Brain microvascular endothelial cell (primary cell): ENCODE results near the gene TM9SF4.

Experiments used
- DNase-seq: peaks from one replicate; pipeline ENCODE4 v3.0.0-alpha.2; 2020
- H3K27ac ChIP-seq: fragments of 250-450 bp; sonication (Bioruptor Pico); 2 replicates; pipeline ENCODE4 v1.5.1; 2020; ENCODE audit warnings: mild to moderate bottlenecking, moderate library complexity
- H3K27me3 ChIP-seq: fragments of 250-450 bp; sonication (Bioruptor Pico); replicated peaks from 2 replicates; pipeline ENCODE4 v1.5.1; 2020; ENCODE audit warnings: mild to moderate bottlenecking
- H3K36me3 ChIP-seq: fragments of 250-450 bp; sonication (Bioruptor Pico); replicated peaks from 2 replicates; pipeline ENCODE4 v1.5.1; 2020; ENCODE audit warnings: mild to moderate bottlenecking
- H3K4me3 ChIP-seq: 2 replicates; pipeline ENCODE4 v1.5.1; 2011; ENCODE audit warnings: low read depth, mild to moderate bottlenecking, control low read depth, low read length, moderate library complexity
- in situ Hi-C: cut with HindIII; loops from 2 replicates; pipeline ENCODE4 v1.10.0; 2017; ENCODE audit warnings: low sequenced_read_pairs, low pct_ligation_motif_present
- TF ChIP-seq, protein P1 (sequence below): IDR thresholded peaks from 2 replicates; pipeline ENCODE4 v1.5.1; 2011; ENCODE audit warnings: low read depth, mild to moderate bottlenecking, moderate library complexity, low read length, control low read depth, inconsistent platforms; ENCODE audit errors: missing control alignments

TM9SF4 gene

DNA sequence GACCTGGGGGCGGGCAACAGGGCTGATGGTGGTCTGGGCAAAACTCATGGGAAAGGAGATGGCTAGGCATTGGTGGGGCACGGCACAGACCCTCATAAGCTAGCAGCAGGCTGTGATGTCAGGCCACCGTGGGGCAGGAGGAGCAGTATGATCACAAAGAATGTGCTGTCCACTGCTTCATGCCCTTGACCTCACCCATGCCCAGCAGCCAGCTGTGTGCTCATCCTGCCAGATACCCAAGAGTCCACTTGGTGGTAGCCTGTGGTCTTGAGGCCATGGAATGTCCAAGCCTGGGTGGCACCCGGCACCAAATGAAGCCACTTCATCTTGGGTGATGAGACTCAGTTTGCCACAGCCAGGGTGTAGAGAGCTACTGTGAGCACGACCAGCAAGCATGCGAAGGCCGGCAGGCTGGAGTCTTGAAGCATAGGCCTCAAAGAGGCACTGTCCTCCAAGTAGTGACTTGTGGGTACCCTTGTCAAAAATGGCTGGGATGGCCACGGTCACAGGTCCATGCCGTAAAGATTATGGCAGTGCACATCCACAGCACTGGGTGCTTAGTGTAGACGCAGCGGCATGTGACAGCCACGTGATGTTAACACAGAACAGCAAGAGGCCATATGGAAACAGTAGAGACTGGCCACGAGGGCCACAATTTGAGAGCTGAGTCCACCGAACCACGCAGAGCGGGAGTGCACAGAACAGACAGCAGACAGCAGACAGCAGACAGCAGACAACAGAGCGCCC is 79.0 kb downstream of the TM9SF4 start:
- H3K4me3 ChIP-seq = no peak overlapping the region

DNA sequence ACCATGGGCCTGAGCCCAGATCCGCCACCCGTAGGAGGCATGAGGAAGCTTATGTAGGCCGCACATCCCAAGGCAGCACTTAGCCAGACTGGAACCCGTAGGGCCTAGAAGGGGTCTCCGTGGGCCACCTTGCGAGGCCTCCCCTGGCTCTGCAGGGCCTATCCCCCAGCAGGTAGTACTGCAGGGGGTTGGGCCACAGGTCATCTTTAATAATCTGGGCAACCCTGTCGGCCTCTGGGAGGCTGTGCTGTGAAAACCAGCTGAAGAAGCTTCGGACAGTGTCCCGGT is 79.6 kb downstream of the TM9SF4 start:
- TF ChIP-seq, protein P1, sequence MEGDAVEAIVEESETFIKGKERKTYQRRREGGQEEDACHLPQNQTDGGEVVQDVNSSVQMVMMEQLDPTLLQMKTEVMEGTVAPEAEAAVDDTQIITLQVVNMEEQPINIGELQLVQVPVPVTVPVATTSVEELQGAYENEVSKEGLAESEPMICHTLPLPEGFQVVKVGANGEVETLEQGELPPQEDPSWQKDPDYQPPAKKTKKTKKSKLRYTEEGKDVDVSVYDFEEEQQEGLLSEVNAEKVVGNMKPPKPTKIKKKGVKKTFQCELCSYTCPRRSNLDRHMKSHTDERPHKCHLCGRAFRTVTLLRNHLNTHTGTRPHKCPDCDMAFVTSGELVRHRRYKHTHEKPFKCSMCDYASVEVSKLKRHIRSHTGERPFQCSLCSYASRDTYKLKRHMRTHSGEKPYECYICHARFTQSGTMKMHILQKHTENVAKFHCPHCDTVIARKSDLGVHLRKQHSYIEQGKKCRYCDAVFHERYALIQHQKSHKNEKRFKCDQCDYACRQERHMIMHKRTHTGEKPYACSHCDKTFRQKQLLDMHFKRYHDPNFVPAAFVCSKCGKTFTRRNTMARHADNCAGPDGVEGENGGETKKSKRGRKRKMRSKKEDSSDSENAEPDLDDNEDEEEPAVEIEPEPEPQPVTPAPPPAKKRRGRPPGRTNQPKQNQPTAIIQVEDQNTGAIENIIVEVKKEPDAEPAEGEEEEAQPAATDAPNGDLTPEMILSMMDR = no peak
- no peak overlapping the region for H3K4me3 ChIP-seq
- H3K36me3 ChIP-seq = no peaks in the 10 kb centered on the region
- no peaks in the 10 kb centered on the region for H3K27me3 ChIP-seq
- in situ Hi-C loops = no loop called here
- no peak for DNase-seq
- no peak overlapping the region for H3K27ac ChIP-seq

More for the DNA sequence above, 79.0 kb downstream of the TM9SF4 start:
- no peak for DNase-seq
- no peaks in the 10 kb centered on the region for H3K36me3 ChIP-seq
- in situ Hi-C loops = no loop called here
- no peak overlapping the region for H3K27ac ChIP-seq
- TF ChIP-seq, protein P1 = no peak
- H3K27me3 ChIP-seq = no peaks in the 10 kb centered on the region

DNA sequence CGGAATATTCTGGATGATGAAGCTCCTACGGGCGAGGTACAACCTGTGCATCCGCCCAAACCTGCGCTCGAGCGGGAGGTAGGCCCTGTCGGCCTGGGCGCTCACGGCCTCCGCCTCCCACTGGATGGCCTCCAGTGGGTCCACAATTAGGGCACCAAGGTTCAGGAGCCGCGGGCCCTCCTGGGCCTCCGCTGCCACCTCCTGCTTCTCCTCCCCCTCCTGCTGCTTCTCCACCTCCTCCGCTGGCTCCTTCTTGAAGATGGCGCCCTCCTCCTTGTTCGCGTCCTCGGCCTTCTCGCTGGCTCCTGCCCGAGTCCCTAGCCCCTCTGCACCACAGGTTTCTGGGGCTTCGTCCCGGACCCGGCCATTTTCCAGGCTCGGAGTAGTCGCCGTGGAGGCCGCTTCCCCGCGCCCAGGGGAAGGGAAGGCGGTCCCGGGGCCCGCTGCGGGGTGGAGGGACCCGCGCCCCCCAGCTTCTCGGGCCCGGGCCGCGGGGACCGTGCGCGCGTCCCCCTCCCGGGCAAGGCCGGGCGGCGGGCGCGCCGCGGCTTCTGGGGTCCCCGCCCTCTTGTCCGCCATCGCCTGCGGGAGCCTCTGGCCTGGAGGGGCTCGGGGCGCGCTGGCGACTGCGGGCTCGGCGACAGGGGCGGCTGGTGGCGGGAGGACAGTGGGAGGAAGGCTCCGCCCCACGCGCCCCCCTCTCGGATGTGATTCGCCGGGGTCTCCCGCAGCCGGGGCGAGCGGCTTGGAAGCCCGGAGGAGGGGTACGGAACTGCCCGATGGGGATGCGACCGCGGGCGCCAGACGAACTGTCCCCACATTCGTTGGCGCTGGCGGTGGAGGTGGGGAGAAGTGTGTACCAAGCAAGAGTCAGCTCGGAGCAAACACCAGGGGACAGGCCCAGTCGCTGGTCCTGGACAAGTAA is 80.4 kb downstream of the TM9SF4 start:
- in situ Hi-C loops = no loop called here
- TF ChIP-seq, protein P1 = no peak
- no peak overlapping the region for H3K27ac ChIP-seq
- DNase-seq = no peak
- no peaks in the 10 kb centered on the region for H3K27me3 ChIP-seq
- H3K36me3 ChIP-seq = peaks cover under 1% of the 10 kb centered on the region
- H3K4me3 ChIP-seq = peak overlapping the region; percentile 65

DNA sequence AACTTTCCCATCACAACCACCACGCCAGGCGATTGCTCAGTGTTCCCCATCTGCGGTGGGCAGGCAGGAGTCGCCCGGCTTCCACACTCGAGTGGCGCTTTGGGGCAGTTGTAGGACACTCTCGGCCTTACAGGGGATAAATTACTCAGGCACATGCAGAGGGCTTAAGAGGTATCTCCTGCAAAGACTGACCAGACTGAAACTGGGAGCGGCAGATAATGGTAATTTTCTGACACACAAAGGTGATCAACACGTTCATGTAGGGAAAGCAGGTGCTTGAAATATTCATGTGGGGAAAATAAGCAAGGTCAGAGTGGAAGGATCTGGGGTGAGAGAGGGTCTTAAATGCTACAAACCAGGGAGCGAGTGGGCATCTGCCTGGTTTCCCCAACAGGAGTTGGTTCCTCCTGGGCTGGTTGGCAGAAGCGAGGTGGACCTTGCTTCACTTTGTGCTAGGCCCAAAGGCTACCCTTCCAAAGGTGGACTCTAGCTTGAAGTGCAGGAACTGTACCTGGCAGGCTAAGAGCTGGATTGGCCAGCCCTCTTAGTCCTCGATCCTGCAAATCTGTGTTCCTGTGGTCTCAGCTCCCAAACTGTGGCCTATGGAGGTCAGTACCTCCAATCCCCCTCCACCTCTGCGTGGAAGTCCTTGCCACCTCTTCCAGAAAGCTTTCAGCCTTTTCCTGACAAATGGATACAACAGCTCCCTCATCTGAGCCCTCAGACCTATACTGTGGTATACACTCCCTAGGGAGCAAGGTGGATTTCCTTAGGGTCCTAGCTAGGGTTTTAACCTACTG is 81.3 kb downstream of the TM9SF4 start:
- TF ChIP-seq, protein P1 = no peak
- Histone ChIP-seq H3K36me3 (peaks cover 8% of the 10 kb centered on the region), H3K4me3 (peak overlapping the region; percentile 65), H3K27me3 (no peaks in the 10 kb centered on the region), H3K27ac (no peak overlapping the region)
- DNase-seq = no peak
- in situ Hi-C loops = no loop called here

DNA sequence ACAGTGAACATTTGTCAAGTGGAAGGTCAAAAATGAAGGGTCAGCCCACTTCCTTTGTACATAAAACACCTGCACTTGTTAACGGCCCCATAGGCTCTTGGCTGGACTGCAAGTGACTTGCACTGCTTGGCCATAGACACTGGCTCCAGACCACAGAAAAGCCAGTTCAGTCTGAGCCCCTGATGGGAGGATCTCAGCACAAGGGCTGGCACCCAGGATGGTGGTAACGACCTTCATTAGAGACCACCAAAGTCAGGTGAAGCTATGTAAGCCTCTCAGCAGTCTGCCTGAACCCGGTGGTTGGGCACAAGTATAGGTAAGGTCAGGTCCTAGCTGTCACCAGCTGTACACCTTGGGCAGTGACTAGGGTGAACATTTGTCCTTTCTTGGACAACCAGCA is 81.9 kb downstream of the TM9SF4 start:
- no peak overlapping the region for H3K27ac ChIP-seq
- in situ Hi-C loops = no loop called here
- DNase-seq = no peak
- no peak overlapping the region for H3K4me3 ChIP-seq
- H3K36me3 ChIP-seq = peaks cover 12% of the 10 kb centered on the region
- TF ChIP-seq, protein P1 = no peak
- no peaks in the 10 kb centered on the region for H3K27me3 ChIP-seq
